ENCODE measurements around the gene STX1B. TPM values are rescaled to one million over a fixed set of nuclear protein-coding genes. Genes with fewer than 3 reads are reported as not detected.

Gene STX1B
- total and polyA plus RNA-seq, 2 donors (not counting 3 experiments of a cell fraction or from before 2014, with no cell fraction given): 0.11 to 0.14 TPM

- CTCF ChIA-PET: interaction anchor here (1.5 kb wide), 1 partner anchor 36 kb away, joined by 4 read pairs; the partner anchor contains the start of gene HSD3B7
These were observed 61.5 kb downstream of the STX1B start, which contains the start of gene ORAI3 for GRCh38 chr16:30948667-30949649. Gene ORAI3, plus strand, starts transcription at chr16:30949068. Its CDS starts 222 bp downstream, at chr16:30949290.

More at GRCh38 chr16:30948667-30949649, 61.5 kb downstream of the STX1B start, which contains the start of gene ORAI3:
- POLR2A ChIA-PET: no interaction called here
- Histone ChIP-seq H3K27ac (ENCODE audit: insufficient read depth, low read depth, low read length) (peak within 1 kb of the TSS; percentile 43), H3K4me1 (ENCODE audit: control insufficient read depth, extremely low read depth, insufficient read depth, low read length) (peaks cover 17% of the 10 kb centered on the region), H3K4me2 (ENCODE audit: insufficient read depth, low read length) (peak within 1 kb of the TSS; percentile 71), H3K79me2 (ENCODE audit: control insufficient read depth, insufficient read depth, low read length) (no peaks in the 10 kb centered on the region), H3K9me3 (replicated peaks; ENCODE audit: control insufficient read depth, insufficient read depth, low read length) (no peaks in the 10 kb centered on the region), H3K36me3 (ENCODE audit: control insufficient read depth in 2 of 2, extremely low read depth in 1 of 2, insufficient read depth in 2 of 2, low read length in 2 of 2) (peaks cover 0 to 10% of the 10 kb centered on the region in 2 experiments), H3K9ac (replicated peaks; ENCODE audit: extremely low read depth, insufficient read depth, low read length) (peak within 1 kb of the TSS; percentile 58), H2AFZ (ENCODE audit: low read depth, low read length) (no peak within 1 kb of the TSS), H3K27me3 (ENCODE audit: control insufficient read depth in 2 of 2, insufficient read depth in 2 of 2, low read length in 2 of 2) (no peaks in the 10 kb centered on the region), H3K9me1 (replicated peaks; ENCODE audit: control insufficient read depth, extremely low read depth, insufficient read depth, low read length) (no peaks in the 10 kb centered on the region), H3K4me3 (replicated peaks in 1 of 3; ENCODE audit: insufficient read depth in 1 of 3, low read depth in 1 of 3, low read length in 3 of 3) (peak within 1 kb of the TSS; percentile 58 to 73 (median 72)), H4K20me1 (replicated peaks; ENCODE audit: control insufficient read depth, extremely low read depth, insufficient read depth, low read length) (no peaks in the 10 kb centered on the region)
- TF ChIP-seq JUN (IDR thresholded peaks at IDR 0.05; ENCODE audit: borderline replicate concordance, insufficient read depth, insufficient read length, low read depth) (no peak), POLR2A (IDR thresholded peaks at IDR 0.05; ENCODE audit: low read depth, low read length) (peak; percentile 76), MAX (IDR thresholded peaks at IDR 0.05; ENCODE audit: insufficient read depth, insufficient read length) (no peak), POLR2AphosphoS5 (IDR thresholded peaks at IDR 0.05; ENCODE audit: insufficient read depth, low read depth, low read length) (peak; percentile 84)
- DNase-seq (ENCODE audit: low read depth, low spot score) (peak; percentile 52), FAIRE-seq (peak; percentile 76)
- dilution Hi-C loops (cut with MboI; ENCODE audit: extremely low pct_ligation_motif_present, low sequenced_read_pairs): no loop called here
- intact Hi-C loops (cut with micrococcal nuclease): loop anchor here (1.0 kb wide), 1 partner anchor 8 kb away; the partner anchor contains the start of gene SETD1A
- BruUV-seq (replicated peaks): no TSS peak

Measured in endothelial cell of umbilical vein (primary cell).